HG03095 (cell line): ENCODE data around the gene U2SURP.
"Not testable (repeated sequence)": the region's sequence is repeated elsewhere in the genome, so short reads cannot be mapped to it uniquely, and the experiment has no call there.

Experiments
- ATAC-seq: cut with Tn5 transposase; IDR thresholded peaks from one replicate; pipeline ENCODE4 v1.9.1; 2021; ENCODE audit warnings: moderate library complexity; ENCODE audit not compliant: unreplicated experiment

Gene U2SURP

GRCh38 chr3:143070977-143071551 lies 69.7 kb downstream of the U2SURP start:
- ATAC-seq = no peak

DNA sequence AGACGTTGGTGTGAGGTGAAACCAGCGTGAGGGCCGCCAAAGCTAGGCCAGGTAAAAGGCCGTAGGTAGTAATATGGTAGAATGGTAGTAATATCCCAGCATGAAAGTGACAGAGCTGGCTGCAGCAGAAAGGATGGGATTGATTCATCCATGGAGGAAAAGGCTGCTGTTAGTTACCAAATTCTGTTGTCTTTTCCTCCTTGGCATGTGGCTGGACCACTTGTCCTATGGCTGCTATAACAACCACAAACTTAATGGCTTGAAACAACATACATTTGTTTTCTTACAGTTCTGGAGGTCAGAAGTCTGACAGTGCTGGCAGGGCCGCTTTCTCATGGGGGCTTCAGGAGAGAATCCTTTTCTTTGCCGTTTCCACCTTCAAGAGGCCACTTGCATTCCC lies 70.4 kb downstream of the U2SURP start:
- no peak for ATAC-seq

DNA sequence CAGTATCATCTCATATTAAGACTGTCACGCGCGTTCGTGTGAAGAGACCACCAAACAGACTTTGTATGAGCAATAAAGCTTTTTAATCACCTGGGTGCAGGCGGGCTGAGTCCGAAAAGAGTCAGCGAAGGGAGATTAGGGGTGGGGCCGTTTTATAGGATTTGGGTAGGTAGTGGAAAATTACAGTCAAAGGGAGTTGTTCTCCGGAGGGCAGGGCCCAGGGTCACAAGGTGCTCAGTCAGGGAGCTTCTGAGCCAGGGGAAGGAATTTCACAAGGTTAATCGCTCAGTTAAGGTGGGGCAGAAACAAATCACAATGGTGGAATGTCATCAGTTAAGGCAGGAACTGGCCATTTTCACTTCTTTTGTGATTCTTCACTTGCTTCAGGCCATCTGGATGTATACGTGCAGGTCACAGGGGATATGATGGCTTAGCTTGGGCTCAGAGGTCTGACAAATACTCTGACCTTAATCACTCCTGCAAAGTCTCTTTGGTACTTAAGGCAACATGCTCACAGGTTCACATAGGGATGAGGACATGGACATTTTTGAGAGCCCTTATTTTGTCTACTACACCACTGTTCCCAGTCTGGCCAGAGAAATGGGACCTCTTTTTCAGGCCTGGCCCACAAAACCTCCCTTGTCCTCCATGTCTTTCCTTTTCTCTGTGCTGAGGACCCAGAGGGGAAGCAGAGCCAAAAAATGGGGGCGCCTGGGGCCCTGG lies 71.1 kb downstream of the U2SURP start:
- not testable (repeated sequence) for ATAC-seq

DNA sequence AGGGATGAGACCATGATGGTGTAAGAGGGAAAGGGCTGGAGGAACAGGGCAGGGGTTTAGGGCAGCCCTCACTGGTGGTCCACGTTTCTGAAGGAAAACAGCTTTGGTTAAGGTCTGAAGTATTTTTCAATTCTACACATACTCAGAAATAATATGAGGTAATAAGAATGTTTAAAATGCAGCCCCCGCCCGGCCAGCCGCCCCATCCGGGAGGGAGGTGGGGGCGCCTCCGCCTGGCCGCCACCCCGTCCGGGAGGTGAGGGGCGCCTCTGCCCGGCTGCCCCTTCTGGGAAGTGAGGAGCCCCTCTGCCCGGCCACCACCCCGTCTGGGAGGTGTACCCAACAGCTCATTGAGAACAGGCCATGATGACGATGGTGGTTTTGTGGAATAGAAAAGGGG lies 72.2 kb downstream of the U2SURP start:
- not testable (repeated sequence) for ATAC-seq

DNA sequence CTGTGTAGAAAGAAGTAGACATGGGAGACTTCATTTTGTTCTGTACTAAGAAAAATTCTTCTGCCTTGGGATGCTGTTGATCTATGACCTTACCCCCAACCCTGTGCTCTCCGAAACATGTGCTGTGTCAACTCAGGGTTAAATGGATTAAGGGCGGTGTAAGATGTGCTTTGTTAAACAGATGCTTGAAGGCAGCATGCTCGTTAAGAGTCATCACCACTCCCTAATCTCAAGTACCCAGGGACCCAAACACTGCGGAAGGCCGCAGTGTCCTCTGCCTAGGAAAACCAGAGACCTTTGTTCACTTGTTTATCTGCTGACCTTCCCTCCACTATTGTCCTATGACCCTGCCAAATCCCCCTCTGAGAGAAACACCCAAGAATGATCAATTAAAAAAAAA lies 72.6 kb downstream of the U2SURP start:
- ATAC-seq = not testable (repeated sequence)

- ATAC-seq = no peak
Measured at GRCh38 chr3:143078883-143079282, 77.5 kb downstream of the U2SURP start.

DNA sequence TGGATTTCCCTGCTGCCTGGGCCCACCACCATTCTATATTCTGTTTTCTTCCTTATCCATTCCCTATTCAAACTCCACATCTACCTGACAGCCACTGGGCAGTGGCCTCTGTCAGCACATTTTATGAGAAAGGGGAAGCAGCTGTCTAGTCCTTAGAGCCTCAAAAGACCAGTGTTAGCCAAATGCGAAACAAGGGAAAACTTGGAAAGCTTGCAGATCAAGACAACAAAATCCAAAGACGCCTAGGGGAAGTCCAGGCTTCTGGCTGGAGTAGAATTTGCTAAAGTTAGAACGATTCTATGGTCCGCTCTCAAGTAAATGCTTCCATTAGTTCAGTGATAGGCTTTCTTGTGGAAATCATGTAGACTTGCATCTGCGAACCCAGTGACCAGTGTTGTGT lies 78.8 kb downstream of the U2SURP start:
- no peak for ATAC-seq

- ATAC-seq = no peak
Measured at GRCh38 chr3:143081365-143081764, 80.0 kb downstream of the U2SURP start.

GRCh38 chr3:143081844-143082778 lies 80.7 kb downstream of the U2SURP start:
- peak; percentile 68 for ATAC-seq

- no peak for ATAC-seq
Measured at GRCh38 chr3:143083781-143084180, 82.4 kb downstream of the U2SURP start.

GRCh38 chr3:143084856-143085731 lies 83.7 kb downstream of the U2SURP start:
- peak; percentile 63 for ATAC-seq

- ATAC-seq = no peak
Measured at GRCh38 chr3:143088835-143089234, 87.5 kb downstream of the U2SURP start.

GRCh38 chr3:143089965-143090364 lies 88.6 kb downstream of the U2SURP start:
- no peak for ATAC-seq

DNA sequence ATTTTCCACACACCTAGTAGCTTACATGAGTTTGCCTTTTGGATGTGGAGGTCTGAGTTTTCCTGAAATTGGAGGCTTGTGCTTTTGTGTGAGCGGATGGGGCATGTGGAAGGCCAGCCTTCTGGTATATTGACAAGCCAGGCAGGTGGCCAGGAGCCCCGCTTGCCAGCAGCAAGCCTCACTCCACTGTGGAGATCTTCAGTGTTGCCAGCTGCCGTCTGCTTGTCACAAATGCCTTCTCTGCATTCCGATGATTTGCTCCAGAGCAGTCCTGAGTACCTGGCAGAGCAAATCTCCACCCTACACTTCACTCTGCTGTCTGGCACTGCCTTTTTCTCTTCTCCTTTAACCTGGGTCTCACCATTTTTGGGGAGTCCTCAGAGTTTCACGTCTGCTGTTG lies 89.1 kb downstream of the U2SURP start:
- no peak for ATAC-seq

- no peak for ATAC-seq
Measured at GRCh38 chr3:143090976-143091837, 89.8 kb downstream of the U2SURP start.

DNA sequence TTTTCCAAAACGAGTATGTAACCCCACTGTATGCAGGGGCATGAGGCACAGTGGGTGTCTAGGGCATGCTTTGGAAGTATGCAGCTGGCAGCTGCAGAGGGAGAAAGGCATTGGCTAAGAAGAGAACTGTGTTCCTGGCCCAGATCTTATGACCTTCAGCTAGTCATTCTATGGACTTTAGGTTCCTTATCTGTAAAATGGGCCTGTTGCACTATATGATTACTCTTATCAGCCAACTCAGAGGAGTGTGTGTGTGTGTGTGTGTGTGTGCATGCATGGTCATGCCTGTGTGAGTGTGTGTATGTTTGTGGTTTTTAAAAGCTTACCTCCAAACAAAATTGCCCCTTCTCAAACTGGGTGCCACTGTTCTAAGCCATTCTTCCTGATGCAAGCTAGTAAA lies 90.8 kb downstream of the U2SURP start:
- no peak for ATAC-seq

DNA sequence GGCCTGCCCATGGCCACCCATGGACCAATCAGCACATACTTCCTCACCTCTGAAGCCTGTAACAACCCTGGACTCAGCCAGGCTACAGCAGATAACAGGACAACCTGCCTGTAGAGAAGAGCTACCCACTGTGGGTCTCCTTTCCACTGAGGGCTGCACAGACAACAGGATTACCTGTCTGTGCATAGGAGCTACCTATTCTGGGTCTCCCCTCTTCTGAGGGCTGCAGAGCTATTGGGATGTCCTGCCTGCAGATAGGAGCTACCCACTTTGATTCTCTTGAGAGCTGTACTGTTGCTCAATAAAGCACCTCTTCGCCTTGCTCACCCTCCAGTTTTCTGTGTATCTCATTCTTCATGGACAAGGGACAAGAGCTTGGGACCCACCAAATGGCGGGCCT lies 94.4 kb downstream of the U2SURP start:
- no peak for ATAC-seq

DNA sequence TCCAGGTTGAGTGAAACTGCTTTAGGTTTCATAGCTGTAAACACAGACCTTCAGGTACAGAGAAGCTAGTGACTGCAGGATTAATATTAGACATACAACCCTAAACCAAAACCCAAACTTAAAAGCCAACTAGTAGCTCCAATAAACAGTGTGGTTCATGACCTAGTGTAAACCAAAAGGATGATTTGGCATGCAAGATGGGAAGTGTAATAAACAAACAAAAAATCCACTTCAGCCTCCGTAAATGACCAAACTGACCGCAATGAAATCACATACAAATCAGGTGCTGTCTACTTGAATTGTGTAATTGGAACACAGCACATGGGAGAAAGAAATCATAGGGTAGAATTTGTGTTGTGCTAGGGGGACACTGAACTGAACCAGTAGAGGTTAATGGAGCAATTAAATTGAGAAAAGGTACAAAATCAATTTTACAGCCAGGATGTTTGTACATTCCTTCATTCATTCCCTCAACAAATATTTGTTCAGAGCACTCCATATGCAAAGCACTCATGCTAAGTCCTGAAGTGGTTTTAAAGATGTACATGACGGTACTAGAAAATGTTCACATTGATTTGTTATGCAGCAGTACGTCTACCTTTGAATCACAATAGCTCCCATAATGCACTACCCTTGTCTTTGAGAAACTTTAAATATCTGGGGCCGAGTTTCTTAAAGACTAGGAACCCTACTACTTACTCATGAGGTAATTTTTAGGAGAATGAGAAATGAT lies 96.8 kb downstream of the U2SURP start:
- ATAC-seq = no peak

- no peak for ATAC-seq
Measured at GRCh38 chr3:143099210-143099609, 97.8 kb downstream of the U2SURP start.
